Endothelial cell of umbilical vein (primary cell): Measurements from ENCODE around the gene AAGAB.

Experiments
- CTCF ChIP-seq, 2 donors: IDR thresholded peaks; 1 replicate in 1 of 2; 2 replicates in 1 of 2; pipeline ENCODE4 v1.5.1; 2011; ENCODE audit warnings: low read length in 2 of 2, mild to moderate bottlenecking in 2 of 2, moderate library complexity in 2 of 2, control low read depth in 1 of 2, inconsistent platforms in 1 of 2, low read depth in 1 of 2; ENCODE audit not compliant: insufficient read depth in 1 of 2; ENCODE audit errors: extremely low read depth in 1 of 2
- EZH2 ChIP-seq: IDR thresholded peaks from 2 replicates; pipeline ENCODE4 v1.6.1; 2012; ENCODE audit warnings: borderline replicate concordance, low read depth, mild to moderate bottlenecking, moderate library complexity, low read length, inconsistent platforms; ENCODE audit not compliant: severe bottlenecking
- GATA2 ChIP-seq: IDR thresholded peaks from 2 replicates; pipeline ENCODE4 v1.7.0; 2011; ENCODE audit warnings: low read depth, mild to moderate bottlenecking, moderate library complexity, mixed read lengths, low read length; ENCODE audit not compliant: insufficient read length, insufficient read depth
- MYC ChIP-seq: IDR thresholded peaks from one replicate; pipeline ENCODE4 v1.6.1; 2011; ENCODE audit warnings: mild to moderate bottlenecking, low read depth, low read length
- POLR2A ChIP-seq: IDR thresholded peaks from 2 replicates; pipeline ENCODE4 v1.6.1; 2012; ENCODE audit warnings: low read depth, mild to moderate bottlenecking, control low read depth, low read length

GRCh38 chr15:67266870-67267269 is 12.4 kb upstream of the AAGAB start:
- TF ChIP-seq POLR2A (no peak), CTCF (IDR thresholded peaks at IDR 0.05; ENCODE audit: extremely low read depth in 1 of 2, insufficient read depth in 1 of 2, low read depth in 1 of 2, low read length in 2 of 2) (no peak), EZH2 (no peak), MYC (no peak), GATA2 (no peak)
